ENCODE data around the gene KCTD20.
"Not testable (repeated sequence)": the region's sequence is repeated elsewhere in the genome, so short reads cannot be mapped to it uniquely, and the experiment has no call there.

GRCh38 chr6:36409718-36410117 lies 33.1 kb upstream of the KCTD20 start:
- TF ChIP-seq, protein P1, sequence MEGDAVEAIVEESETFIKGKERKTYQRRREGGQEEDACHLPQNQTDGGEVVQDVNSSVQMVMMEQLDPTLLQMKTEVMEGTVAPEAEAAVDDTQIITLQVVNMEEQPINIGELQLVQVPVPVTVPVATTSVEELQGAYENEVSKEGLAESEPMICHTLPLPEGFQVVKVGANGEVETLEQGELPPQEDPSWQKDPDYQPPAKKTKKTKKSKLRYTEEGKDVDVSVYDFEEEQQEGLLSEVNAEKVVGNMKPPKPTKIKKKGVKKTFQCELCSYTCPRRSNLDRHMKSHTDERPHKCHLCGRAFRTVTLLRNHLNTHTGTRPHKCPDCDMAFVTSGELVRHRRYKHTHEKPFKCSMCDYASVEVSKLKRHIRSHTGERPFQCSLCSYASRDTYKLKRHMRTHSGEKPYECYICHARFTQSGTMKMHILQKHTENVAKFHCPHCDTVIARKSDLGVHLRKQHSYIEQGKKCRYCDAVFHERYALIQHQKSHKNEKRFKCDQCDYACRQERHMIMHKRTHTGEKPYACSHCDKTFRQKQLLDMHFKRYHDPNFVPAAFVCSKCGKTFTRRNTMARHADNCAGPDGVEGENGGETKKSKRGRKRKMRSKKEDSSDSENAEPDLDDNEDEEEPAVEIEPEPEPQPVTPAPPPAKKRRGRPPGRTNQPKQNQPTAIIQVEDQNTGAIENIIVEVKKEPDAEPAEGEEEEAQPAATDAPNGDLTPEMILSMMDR (IDR thresholded peaks at IDR 0.05): not testable (repeated sequence)
- not testable (repeated sequence) for TF ChIP-seq EZH2phosphoT487 (IDR thresholded peaks at IDR 0.05)

Measured in neural progenitor cell (in vitro differentiated cells).